ENCODE measurements around the gene TRPM3.
"Not testable (repeated sequence)": the region's sequence is repeated elsewhere in the genome, so short reads cannot be mapped to it uniquely, and the experiment has no call there.

The TRPM3 gene

DNA sequence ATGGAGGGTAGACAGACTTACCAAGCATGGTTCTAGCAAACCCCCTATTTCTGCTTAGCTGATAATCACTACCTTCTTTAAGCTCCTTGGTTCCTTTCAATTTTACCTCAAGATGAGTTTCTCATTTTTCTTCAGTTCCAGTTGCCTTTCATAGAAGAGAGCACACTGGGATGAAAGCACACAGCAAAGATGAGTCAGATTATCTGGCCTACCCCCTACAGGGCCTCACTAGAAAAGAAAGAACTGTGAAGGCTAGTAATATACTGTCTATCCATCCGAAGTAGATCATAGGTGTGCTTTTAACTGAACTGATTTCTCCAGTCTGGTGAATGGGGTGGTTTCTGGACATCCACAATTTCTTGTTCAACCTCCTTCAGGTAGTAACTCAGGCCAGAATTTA lies 122.5 kb downstream of the TRPM3 start:
- DNase-seq (ENCODE audit: low read depth in 2 of 2), result peak in 1 of 2 experiments; percentile 15

DNA sequence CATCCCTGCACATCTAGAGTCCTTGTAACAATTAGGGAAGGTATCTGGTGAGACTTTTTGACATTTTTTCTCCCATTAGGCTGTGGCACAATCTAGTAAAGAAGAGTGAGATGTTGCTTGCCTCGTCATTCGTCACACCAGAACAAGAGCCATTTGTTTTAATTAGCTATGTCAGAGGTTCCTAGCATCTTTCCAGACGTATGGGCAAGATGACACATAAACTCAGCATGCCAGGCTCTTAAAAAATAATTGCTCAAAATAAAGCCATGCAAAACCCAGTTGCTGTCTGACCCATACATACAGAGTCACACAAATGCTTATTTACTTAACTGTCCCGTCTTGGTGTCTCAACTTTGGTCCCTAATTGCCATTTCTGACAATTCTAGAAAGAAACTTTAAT lies 125.9 kb downstream of the TRPM3 start:
- DNase-seq (ENCODE audit: low read depth in 2 of 2), result no peak

DNA sequence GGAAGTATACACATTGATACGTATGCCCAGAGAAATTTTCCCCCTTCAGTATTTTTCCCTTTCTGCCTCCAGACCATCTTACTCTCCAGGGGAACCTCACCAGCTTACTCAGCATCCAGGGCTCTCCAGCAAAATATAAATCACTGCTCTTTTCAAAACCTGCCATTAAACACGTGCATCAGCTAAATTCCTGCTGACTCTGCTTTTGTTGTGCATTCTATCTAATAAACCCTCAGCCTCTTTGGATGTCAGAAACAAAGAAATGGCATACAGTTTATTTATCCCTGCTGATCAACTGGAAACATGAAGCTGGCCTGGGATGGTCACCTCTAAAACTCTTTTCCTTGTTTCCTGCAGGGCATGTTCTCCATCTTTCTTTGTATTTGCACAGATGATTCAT lies 126.8 kb downstream of the TRPM3 start:
- no peak for DNase-seq (ENCODE audit: low read depth in 2 of 2)

DNA sequence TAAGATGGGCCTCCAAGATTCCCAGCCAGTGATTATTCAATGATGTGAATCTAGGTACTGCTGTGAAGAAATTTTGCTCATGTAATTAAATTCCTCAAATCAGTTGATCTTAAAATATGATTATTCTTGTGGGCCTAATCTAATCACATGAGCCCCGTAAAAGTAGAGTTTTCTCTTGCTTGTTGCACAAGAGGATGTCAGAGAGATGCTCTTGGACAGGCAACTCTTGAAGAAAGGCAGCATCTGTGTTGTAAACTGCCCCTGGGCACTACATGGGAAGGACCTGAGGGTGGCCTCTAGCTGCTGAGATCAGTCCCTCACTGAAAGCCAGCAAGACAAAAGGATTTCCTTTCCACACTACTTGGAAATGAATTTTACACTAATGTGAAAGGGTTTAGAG lies 132.9 kb downstream of the TRPM3 start:
- no peak for DNase-seq (ENCODE audit: low read depth in 2 of 2)

DNA sequence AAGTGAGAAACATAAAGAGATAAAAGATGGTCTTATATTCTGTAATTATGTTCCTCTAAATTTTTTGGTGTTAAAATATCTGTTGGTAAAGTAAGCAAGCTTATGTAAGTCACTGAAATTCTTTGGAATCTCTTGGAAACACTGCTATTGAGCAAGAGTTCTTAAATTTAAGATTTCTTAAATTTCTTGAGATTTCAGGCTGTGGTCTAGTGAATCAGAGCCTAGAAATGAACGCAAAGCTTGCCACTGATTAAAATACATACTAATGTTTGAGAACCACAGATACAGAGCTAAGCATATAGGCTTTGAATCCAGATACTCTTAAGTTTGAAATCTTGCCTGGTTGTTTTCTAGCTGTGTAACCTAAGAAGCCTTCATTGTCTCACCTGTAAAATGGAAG lies 133.4 kb downstream of the TRPM3 start:
- peak; percentile 79 to 80 for DNase-seq (ENCODE audit: low read depth in 2 of 2)

DNA sequence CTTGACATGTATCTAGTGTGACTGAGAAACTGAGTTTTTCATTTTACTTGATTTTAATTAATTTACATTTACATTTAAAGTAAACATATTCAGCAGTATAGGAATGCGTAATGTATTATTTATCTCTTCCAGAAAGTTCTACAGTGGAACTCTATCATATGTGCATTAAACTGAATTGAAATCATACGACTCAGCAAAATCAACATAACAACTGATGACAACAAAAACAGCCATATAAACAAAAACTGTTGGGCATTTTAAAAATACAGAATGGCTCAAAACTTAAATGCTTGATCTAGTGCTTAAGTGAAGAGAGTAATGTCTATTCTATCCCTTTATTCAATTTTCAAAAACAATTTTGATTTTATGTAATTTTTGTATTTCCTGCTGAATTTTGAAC lies 134.4 kb downstream of the TRPM3 start:
- DNase-seq (ENCODE audit: low read depth in 2 of 2), result no peak

DNA sequence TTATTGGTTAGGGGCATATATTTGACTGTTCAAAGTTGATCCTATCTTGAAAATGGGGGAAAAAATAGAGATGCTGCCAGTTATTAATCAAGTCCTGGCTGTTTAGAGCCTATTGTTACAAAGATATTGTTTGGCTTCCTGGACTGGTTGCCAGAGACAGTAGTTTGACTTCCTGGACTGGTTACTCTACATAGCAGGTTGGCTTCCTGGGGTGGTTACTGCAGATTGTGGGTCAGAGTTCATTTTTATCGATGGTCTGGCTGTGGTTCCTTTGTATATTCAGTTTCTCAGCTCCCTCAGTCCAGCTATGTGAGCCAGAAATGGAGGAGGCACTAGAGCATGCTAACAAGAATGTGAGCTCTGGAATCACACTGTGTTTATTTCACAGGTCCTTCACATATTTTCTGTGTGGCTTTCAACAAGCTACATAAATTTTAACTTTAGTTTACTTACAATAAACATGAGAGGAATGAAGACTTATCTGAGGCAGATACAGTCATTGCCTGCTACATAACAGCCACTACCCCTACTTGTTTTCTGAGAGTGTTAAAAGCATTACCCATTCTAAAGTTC lies 137.6 kb downstream of the TRPM3 start:
- peak; percentile 17 for DNase-seq (ENCODE audit: low read depth in 2 of 2)

DNA sequence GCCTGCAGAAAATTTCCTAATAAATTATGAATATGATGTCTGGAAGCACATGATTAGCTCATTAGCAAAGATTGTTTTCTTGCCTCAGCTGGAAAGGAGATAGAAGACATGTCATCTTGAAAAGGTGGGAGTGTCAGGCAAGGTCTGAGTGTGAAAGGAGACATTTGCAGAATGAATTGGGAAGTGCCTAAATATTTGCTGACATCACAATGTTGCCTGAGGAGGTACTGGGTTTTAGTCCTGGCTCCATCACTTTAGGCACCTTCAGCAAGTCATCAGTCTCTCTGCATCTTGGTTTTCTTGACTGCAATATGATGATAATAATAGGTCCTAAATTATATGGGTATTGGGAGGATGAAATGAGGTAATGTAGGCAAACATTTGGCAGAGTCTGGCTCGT lies 140.1 kb downstream of the TRPM3 start:
- no peak for DNase-seq (ENCODE audit: low read depth in 2 of 2)

DNA sequence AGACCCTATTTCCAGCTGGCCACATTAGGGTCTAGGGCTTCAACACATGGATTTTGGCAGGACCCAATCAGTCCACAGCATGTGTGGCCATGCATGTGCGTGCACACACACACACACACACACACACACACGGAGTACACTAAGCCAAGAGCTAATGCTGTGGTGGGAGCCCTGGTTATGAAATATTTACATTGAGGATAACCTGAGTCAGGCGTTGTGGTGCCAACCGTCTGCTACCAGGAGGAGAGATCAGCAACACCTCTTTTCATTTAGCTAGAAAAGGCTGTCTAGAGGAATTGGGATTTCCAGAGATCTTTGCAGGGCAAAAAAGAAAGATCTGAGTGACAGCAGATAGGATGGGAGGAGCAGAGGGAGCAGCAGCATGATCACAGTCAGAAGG lies 141.5 kb downstream of the TRPM3 start:
- DNase-seq (ENCODE audit: low read depth in 2 of 2), result no peak

DNA sequence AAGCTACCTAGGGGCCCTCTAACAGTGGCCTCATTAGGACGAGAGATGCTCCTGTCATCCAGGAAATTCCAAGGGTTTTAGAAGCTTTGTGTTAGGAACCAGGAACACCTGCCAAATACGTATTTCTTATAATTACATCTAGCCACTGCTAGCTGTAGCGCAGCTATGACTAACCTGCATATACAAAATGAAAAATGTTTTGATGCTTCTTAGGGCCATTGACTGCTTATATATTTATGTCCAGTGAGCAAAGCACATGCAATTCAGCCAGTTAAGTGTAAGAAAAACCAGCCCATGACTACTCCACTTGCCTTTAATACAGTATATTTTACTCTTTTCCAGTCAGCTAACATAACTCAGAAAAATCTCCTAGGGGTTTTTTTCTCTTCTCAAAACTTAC lies 143.3 kb downstream of the TRPM3 start:
- DNase-seq (ENCODE audit: low read depth in 2 of 2), result no peak

DNA sequence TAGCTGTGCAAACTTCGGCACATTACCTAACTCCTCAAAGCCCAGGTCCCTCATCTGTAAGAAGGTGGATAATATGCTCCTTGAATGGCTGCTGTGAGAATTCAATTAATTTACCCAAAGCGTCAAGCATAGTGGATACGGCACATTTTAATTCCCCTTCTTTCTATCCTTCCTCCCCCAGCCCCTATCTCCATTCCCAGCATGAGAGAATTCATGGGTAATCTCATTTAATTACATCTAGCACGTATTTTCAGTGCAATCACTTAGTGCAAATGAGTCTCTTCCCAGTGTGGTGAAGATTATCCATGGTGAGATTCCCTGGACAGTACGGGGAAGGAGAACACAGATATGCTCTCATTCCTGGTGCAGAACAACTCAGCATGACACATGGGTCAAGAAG lies 145.6 kb downstream of the TRPM3 start:
- no peak for DNase-seq (ENCODE audit: low read depth in 2 of 2)

DNA sequence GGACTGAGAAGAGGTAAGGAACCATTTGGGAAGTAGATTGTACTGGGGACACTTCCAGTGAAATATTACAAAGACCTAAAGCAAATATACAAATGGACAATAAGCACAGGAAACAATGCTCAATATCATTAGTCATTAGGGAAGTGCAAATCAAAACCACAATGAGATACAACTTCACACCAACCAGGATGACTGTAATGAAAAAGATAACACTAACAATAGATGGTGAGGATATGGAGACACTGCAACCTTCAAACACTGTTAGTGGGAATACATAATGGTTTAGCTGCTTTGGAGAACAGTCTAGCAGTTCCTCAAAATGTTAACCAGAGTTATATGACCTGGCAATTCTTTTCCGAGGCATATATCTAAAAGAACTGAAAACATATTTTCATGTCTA lies 149.7 kb downstream of the TRPM3 start:
- DNase-seq (ENCODE audit: low read depth in 2 of 2), result no peak

DNA sequence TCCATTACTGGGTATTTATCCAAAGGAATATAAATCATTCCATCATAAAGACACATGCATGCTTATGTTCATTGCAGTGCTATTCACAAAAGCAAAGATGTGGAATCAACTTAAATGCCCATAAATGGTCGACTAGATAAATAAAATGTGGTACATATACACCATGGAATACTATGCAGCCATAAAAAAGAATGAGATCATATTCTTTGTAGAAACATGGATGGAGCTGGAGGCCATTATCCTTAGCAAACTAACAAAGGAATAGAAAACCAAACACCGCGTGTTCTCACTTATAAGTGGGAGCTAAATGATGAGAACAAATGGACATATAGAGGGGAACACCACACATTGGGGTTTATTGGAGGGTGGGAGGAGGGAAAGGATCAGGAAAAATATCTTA lies 155.0 kb downstream of the TRPM3 start:
- DNase-seq (ENCODE audit: low read depth in 2 of 2), result not testable (repeated sequence)

DNA sequence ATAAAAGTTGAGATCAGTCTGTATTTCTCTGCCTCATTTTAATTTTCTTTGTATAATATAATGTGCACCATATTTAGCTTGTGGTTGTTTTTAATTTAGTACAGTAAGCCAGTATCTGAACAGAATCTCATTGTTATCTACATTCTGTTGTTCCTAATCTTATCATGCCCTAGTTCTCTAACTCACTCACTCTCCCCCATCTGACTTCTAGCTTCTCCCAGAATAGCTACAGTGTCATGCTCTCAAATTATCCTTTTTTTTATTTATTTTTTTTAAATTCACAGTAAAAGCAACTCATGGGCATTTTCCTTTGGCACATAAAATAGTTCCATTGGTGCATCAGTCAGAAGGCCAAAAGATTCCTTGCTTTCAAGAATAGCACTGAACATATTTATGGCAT lies 156.6 kb downstream of the TRPM3 start:
- no peak for DNase-seq (ENCODE audit: low read depth in 2 of 2)

DNA sequence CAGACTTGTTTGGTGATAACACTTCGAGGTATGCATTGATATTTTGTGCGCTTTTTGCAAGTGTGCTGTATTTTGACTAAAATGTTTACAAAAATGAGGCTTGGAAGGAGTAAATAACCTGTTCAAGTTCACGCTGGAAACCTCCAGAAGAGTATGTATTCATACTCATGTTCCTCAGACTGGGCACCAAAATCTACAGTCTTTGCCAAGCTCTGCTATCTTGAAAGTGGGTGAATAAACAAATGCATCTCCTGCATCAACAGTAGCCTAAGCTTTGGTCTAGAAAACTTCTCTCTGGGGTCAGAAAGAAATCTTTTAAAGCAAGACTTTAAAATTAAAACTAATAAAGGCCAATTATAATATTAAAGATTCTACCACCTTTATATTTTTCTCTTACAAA lies 157.9 kb downstream of the TRPM3 start:
- DNase-seq (ENCODE audit: low read depth in 2 of 2), result no peak

DNA sequence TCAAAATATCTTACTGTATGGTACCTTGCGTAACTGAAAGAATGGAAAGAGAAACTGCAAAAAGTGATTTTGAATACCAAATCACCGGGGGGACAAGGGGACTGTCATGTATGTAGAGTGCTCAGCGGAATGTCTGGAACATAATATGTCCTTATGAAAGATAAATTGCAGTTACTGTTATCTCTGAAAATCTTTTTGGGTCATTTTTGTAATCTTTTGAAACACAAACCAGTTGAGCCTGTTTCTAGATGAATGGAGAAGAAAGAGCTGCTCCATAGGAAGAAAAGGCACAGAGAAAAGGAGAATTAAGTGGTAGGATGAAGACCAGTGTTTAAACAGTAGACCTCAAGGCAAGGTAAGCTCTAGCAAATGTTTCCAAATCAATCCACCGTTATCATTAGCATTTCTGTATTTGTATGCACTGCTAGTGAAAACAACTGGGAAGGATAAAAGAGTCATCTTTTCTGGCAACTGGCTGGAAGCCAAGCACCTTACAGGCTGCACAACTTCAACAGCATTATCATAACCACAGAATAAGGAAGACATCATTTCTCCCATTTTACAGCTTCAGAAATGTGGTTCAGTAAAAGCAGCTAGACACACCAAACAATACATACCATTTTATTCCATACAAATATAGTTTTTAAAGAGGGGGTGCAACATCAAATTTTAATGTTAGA lies 158.5 kb downstream of the TRPM3 start:
- no peak for DNase-seq (ENCODE audit: low read depth in 2 of 2)

DNA sequence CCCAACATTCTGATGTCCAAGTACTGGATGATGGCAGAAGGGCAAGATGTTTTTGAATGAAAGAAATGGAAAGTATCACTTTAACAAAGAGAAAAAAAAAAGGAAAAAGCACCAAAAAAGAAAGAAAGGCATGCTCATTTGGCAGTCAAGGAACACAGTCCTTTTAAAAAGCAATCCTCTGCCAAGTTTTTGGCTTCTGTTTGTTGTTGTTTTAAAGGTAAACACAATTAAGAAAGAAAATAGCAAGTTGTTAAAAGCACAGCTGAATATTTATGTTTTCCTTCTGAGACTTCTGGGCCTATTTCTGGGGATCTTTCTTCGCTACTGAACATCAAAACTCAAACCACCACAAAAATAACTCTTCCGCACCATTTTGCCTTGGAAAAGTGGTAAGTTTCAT lies 162.1 kb downstream of the TRPM3 start:
- no peak for DNase-seq (ENCODE audit: low read depth in 2 of 2)

DNA sequence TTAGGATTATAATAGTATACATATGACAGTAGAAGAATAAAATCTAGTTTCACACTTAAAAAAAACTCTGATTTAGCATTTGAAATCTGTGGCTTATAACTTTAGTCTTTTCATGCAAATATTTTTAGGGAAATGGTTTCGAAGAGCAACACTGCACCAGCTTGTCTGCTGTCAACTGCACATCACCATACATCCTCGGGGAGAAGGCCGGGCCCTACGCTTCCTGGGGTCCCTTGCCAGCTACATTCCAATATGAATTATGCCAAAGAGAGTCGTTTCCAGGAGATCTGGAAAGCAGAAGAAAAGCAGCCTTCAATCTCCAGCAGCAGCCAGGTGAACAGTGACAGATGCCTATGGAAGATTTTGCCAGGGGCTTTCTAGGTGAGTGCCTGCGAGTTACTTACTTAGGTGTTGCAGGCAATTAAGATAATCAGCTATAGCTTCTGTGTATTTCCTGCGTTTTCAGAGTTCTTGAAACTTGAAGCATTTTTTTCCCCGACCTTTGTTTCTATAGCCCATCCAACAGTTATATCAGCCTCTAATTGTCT lies 166.8 kb downstream of the TRPM3 start:
- DNase-seq (ENCODE audit: low read depth in 2 of 2), result no peak

DNA sequence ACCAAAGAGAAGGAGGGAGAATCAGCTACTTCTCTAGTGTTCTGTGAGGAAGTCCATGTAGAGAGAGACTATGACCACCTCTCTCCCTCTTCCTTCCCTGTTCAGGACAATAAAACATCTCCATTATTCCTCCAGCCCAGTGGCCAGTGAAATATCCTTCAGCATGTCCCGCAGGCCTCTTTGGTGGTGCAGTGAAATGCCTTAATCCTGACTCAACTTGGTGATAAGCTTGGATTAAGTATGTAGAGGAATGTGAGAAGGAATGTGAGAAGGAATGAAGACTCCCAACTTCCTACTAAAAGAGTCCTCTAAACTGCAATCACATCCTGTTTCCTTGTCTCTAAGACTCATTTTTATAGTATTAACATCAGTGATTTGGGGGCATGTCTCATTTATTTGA lies 167.3 kb downstream of the TRPM3 start:
- peak; percentile 87 to 88 for DNase-seq (ENCODE audit: low read depth in 2 of 2)

DNA sequence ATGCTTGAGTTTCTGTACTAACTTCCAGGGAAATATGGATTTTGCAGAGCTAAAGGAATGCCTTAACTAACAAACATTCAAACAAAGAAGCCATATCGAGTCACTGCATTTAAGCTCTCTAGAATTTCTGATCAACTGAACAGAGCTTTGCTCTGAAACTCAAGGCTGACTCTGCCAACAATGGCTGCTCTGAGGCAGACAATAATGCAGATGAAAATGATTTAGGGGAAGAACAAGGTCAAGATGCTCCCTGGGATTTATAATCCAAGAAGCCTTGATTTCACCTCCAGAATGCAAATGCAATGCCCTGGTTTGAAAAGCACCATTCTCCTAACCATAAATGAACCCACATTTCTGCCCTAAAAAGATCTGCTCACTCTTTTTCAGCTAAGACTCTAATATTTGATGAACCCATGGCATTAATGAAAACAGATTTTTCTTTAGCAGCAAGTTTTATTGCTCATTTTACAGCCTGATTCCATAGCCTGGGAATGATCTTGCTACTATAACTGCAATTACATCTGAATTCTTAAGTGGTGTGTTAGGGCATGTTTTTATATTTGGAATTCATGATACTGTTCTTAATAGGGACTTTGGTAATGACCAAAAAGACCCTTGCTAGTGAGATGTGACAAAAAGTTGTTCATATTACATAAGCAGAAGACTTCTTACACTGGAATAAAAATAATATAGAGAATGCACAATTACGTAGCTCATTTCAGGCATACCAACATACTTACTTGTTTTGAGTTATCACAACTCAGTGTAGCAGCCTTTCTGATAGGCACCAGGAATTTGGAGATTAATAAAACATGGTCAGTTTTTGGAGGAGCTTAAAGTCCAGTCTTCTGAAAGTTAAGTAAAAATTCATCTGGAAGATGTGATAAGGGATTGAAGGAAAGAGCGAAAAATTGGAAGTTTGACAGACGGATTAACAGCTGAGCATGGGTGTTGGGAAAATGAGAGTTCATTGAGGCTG lies 169.4 kb downstream of the TRPM3 start:
- DNase-seq (ENCODE audit: low read depth in 2 of 2), result peak in 1 of 2 experiments; percentile 16

DNA sequence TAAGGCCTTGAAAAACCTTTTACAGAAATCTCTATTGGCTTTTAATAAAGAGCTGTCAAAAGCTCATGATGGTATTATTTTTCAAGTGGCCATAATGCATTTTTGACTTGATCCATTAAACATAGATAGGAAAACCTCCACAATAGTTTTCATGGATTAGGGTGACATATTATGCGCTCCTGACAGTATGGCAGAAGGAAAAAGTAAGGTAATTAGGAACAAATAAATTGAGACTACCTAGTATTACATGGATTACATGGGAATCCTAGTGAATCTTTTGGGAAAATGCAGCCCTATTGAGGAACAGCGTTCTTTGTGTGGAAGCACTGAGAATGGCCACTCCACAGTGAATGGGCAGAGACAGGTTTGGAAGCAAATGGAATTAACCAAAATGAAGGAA lies 171.2 kb downstream of the TRPM3 start:
- DNase-seq (ENCODE audit: low read depth in 2 of 2), result no peak

DNA sequence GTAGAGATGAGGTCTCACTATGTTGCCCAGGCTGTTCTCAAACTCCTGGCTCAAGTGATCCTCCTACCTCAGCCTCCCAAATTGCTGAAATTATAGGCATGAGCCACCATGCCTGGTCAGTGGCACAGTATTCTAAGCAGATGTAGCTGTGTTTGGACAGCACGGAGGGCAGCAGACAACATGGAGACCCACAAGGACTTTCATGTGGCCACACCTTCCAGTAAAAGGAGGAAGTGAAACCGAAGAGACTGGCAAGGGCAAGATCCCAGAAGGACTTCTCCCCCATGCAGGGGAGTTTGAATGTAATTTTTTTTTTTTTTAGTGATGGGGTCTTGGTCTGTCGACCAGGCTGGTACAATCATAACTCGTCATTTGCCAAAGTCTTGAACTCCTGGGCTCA lies 172.2 kb downstream of the TRPM3 start:
- no peak for DNase-seq (ENCODE audit: low read depth in 2 of 2)

DNA sequence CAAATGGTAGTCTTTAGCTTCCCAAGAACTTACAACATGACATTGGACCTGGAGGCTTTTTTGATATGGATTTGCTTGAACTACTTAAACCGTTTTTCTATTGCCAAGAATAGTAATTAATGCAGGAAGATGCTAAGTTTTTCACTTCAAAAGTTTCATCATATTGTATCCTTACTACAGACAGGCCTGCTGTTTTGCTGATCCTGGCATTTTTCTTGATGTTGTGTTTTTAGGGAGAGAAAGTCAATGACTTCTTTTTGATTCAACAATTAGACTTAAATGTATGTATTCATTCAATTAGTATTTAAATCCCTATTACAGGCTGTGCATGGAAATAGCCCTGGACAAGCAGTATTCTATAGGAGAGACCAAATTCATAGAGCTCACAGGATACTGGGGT lies 172.7 kb downstream of the TRPM3 start:
- no peak for DNase-seq (ENCODE audit: low read depth in 2 of 2)
